ENCODE data around the gene LRP1B.

The LRP1B gene

DNA sequence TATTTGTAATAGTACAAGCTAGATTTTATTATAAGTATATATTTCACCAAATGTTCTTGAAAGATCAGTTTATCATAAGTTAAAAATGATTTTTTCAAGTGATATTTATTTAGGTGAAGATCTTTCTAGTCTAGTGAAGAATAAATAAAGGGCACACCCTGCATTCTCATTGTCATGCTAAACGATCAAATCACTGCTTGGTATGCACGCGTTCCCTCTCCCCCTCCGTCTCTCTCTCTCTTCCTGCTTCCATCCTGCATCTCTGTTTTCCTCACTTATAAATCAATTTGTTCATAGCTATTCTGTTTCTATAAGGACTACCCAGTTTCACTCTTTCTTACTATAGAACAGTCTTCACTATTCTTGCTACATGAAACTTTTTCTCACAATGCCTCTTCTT, 1067.4 kb downstream of the LRP1B start:
- H3K4me3 ChIP-seq (ENCODE audit: low read depth, low read length) = no peak overlapping the region
- TF ChIP-seq, protein P1, sequence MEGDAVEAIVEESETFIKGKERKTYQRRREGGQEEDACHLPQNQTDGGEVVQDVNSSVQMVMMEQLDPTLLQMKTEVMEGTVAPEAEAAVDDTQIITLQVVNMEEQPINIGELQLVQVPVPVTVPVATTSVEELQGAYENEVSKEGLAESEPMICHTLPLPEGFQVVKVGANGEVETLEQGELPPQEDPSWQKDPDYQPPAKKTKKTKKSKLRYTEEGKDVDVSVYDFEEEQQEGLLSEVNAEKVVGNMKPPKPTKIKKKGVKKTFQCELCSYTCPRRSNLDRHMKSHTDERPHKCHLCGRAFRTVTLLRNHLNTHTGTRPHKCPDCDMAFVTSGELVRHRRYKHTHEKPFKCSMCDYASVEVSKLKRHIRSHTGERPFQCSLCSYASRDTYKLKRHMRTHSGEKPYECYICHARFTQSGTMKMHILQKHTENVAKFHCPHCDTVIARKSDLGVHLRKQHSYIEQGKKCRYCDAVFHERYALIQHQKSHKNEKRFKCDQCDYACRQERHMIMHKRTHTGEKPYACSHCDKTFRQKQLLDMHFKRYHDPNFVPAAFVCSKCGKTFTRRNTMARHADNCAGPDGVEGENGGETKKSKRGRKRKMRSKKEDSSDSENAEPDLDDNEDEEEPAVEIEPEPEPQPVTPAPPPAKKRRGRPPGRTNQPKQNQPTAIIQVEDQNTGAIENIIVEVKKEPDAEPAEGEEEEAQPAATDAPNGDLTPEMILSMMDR (IDR thresholded peaks at IDR 0.05; ENCODE audit: insufficient read depth, low read depth, low read length, missing control alignments) = no peak
- no peak for DNase-seq (ENCODE audit: low read depth)

DNA sequence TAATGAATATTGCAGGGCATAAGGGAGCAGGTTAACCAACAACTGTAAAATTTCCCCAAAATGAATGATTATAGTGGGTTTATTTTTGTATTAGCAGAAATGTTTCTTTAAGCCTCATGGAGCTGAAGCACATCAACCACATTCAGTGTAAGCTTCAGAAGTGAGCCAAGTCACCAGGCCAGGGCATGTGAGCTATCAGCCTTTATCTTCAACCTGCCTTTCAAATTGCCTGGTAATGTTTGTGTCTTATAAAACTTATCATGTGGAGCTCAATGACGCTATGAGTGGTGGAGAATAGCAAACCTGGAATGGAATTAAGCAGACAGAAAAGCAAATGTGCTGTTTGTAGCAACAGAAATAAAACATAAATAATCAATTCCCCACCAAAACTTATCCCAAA, 1068.4 kb downstream of the LRP1B start:
- DNase-seq (ENCODE audit: low read depth) = no peak
- TF ChIP-seq, protein P1 (IDR thresholded peaks at IDR 0.05; ENCODE audit: insufficient read depth, low read depth, low read length, missing control alignments) = no peak

DNA sequence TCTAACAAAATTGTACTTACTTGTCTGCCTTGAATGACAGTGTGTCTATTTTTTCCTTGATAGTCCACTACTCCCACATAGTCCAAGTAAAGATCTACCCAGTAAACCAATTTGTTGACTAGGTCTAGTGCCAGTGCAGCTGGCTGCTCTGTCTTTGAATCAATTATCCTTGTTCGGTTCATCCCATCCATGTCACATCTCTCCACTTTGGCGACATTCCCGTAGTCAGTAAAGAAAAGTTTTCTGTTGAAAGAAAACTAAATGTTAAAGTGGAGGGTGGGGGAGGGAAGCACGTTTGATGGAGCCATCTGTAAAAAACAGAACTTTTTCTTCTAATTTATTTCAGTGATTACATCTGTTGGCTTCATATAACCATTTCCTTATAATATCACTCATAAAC, 1068.8 kb downstream of the LRP1B start:
- no peak overlapping the region for H3K4me3 ChIP-seq (ENCODE audit: low read depth, low read length)
- TF ChIP-seq, protein P1 (IDR thresholded peaks at IDR 0.05; ENCODE audit: insufficient read depth, low read depth, low read length, missing control alignments) = no peak
- DNase-seq (ENCODE audit: low read depth) = no peak

More for the DNA sequence above, 1068.4 kb downstream of the LRP1B start:
- H3K4me3 ChIP-seq (ENCODE audit: low read depth, low read length) = no peak overlapping the region

DNA sequence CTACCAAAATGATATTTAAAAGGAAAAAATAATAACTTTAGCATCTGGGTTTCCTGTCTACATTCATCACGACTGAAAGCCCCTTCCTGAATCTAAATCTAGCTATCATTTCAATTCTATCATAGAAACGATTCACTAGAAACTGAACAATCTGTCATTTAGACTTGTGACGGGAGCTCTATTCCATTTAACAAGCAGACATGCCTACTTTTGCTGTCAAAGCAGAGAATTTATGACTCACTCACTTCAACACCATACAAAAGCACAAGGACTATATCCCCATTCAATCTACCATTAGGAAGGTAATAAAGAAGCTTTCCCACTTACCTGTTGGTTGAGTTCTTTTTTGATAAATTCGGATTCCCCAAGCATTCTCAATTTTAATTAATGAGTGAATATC, 1072.3 kb downstream of the LRP1B start:
- TF ChIP-seq, protein P1 (IDR thresholded peaks at IDR 0.05; ENCODE audit: insufficient read depth, low read depth, low read length, missing control alignments) = no peak
- no peak for DNase-seq (ENCODE audit: low read depth)
- no peak overlapping the region for H3K4me3 ChIP-seq (ENCODE audit: low read depth, low read length)

DNA sequence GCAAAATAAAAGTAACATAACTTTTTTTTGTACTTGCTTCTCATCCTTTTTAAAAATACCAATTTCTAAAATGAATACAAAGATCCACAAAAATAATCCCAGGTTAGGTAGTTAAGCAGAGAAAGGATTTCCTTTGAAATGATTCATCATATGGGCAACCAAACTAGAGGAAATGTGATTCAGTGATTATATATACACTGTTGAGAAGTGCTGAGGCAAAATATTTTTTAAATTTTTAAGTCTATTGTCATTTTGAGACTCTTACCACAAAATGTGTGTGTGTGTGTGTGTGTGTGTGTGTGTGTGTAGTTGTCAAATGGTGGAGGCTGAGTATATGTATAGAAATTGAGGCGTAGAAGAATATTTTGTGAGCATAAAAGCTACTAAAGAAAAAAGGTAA, 1075.3 kb downstream of the LRP1B start:
- no peak overlapping the region for H3K4me3 ChIP-seq (ENCODE audit: low read depth, low read length)
- TF ChIP-seq, protein P1 (IDR thresholded peaks at IDR 0.05; ENCODE audit: insufficient read depth, low read depth, low read length, missing control alignments) = no peak
- no peak for DNase-seq (ENCODE audit: low read depth)

DNA sequence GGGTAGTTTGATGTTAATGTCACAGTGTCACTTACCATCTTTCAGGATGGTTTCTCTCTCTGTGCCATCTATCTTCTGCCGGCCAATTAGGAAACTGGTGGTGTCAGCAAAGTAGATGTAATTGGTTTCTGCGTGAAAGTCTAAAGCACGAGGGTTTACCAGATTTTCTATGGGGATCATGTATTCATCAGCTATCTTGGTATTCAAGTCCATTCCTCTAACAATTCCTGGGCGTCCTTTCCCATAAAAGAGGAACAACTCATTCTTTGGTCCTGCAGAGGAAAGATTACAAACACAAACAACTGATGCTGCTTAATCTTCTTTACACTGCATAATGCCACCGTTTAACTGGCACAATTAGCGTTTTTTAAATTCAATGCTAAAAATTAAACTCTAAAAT, 1081.9 kb downstream of the LRP1B start:
- no peak for DNase-seq (ENCODE audit: low read depth)

DNA sequence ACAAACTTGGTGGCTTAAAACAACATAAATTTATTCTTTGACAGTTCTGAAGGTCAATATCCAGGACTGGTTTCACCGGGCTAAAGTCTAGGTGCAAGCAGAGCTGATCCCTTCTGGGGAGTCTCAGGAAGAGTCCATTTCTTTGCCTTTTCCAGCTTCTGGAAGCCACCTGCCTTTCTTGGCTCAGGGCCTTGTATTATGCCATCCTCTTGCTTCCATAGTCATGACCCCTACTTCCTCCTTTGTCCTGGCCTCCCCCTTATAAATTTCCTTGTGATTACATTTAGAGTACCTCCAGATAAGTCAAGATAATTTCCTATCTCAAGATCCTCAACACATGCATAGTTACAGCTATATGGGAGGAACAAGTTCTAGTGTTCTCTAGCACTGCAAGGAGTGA, 1089.5 kb downstream of the LRP1B start:
- no peak for DNase-seq (ENCODE audit: low read depth)
- no peak overlapping the region for H3K4me3 ChIP-seq (ENCODE audit: low read depth, low read length)
- TF ChIP-seq, protein P1 (IDR thresholded peaks at IDR 0.05; ENCODE audit: insufficient read depth, low read depth, low read length, missing control alignments) = no peak

More for the DNA sequence above, 1081.9 kb downstream of the LRP1B start:
- TF ChIP-seq, protein P1 (IDR thresholded peaks at IDR 0.05; ENCODE audit: insufficient read depth, low read depth, low read length, missing control alignments) = no peak
- no peak overlapping the region for H3K4me3 ChIP-seq (ENCODE audit: low read depth, low read length)
